CD8-positive, alpha-beta memory T cell (primary cell): ENCODE measurements around the gene PAPSS2. TPM values are rescaled to one million over a fixed set of nuclear protein-coding genes. Genes with fewer than 3 reads are reported as not detected.
A peak's percentile ranks its signal among the peaks of the same experiment; 100 is the strongest.
"Not testable (repeated sequence)": the region's sequence is repeated elsewhere in the genome, so short reads cannot be mapped to it uniquely, and the experiment has no call there.

Experiments used
- CTCF ChIA-PET: fragments of 350-600 bp; sonication (Branson Sonifier 250); formaldehyde crosslinking; loops from one replicate; lab custom pipeline; 2021; ENCODE audit warnings: antibody characterized with exemption; lab: Charles Lee
- POLR2A ChIA-PET: fragments of 350-600 bp; sonication (Branson Sonifier 250); formaldehyde crosslinking; loops from one replicate; lab custom pipeline; 2021; ENCODE audit warnings: antibody characterized with exemption; lab: Charles Lee
- DNase-seq, 5 donors: peaks; one replicate each; pipeline versions ENCODE4 v3.0.0 to v3.0.0-alpha.2; 2020 to 2022; ENCODE audit warnings: mixed read lengths in 1 of 5
- H3K27ac ChIP-seq: one replicate; pipeline ENCODE4 v1.7.0; 2013; ENCODE audit warnings: low read depth, mild to moderate bottlenecking, low read length, moderate library complexity
- H3K27me3 ChIP-seq: 2 replicates; pipeline ENCODE4 v1.7.0; 2013; ENCODE audit warnings: low read length, mild to moderate bottlenecking; ENCODE audit not compliant: insufficient read depth, poor library complexity, severe bottlenecking
- H3K36me3 ChIP-seq: 2 replicates; pipeline ENCODE4 v1.7.0; 2013; ENCODE audit warnings: mild to moderate bottlenecking, low read length, moderate library complexity; ENCODE audit not compliant: insufficient read depth
- H3K4me1 ChIP-seq: 2 replicates; pipeline ENCODE4 v1.7.0; 2013; ENCODE audit warnings: mild to moderate bottlenecking, low read length, moderate library complexity; ENCODE audit not compliant: insufficient read depth
- H3K4me3 ChIP-seq: 2 replicates; pipeline ENCODE4 v1.7.0; 2013; ENCODE audit warnings: mild to moderate bottlenecking, low read length
- H3K9me3 ChIP-seq: 2 replicates; pipeline ENCODE4 v1.7.0; 2013; ENCODE audit warnings: mild to moderate bottlenecking, low read length
- H3K27ac Mint-ChIP-seq, 8 donors: one replicate each; pipeline ENCODE4 v1.8.0; 2020 to 2021; ENCODE audit warnings: mixed read lengths in 8 of 8, mild to moderate bottlenecking in 6 of 8, inconsistent platforms in 3 of 8, moderate library complexity in 3 of 8
- H3K27me3 Mint-ChIP-seq, 2 donors: one replicate each; pipeline ENCODE4 v1.8.0; 2020 to 2021; ENCODE audit warnings: mixed read lengths in 2 of 2, mild to moderate bottlenecking in 1 of 2, moderate library complexity in 1 of 2
- H3K36me3 Mint-ChIP-seq, 3 donors: one replicate each; pipeline ENCODE4 v1.8.0; 2020 to 2021; ENCODE audit warnings: mixed read lengths in 3 of 3, inconsistent platforms in 1 of 3, mild to moderate bottlenecking in 1 of 3
- H3K4me1 Mint-ChIP-seq, 3 donors: one replicate each; pipeline ENCODE4 v1.8.0; 2020 to 2021; ENCODE audit warnings: mixed read lengths in 3 of 3, inconsistent platforms in 1 of 3, mild to moderate bottlenecking in 1 of 3
- H3K4me3 Mint-ChIP-seq, 7 donors: one replicate each; pipeline ENCODE4 v1.8.0; 2020 to 2021; ENCODE audit warnings: mixed read lengths in 7 of 7, mild to moderate bottlenecking in 6 of 7, moderate library complexity in 4 of 7, inconsistent platforms in 2 of 7
- H3K9me3 Mint-ChIP-seq, 5 donors: one replicate each; pipeline ENCODE4 v1.8.0; 2020 to 2022; ENCODE audit warnings: mixed read lengths in 5 of 5, mild to moderate bottlenecking in 3 of 5, moderate library complexity in 2 of 5, inconsistent platforms in 1 of 5
- polyA plus RNA-seq: library from polyadenylated mRNA; unstranded; fragments of 300-500 nt; fragmentation: Illumina TruSeq; gene quantifications from one replicate; pipeline ENCODE4 v1.2.3, GENCODE V29; 2021
- total RNA-seq, 2 experiments: library from RNA; stranded (reverse); gene quantifications; one replicate each; pipeline ENCODE4 v1.2.3, GENCODE V29; 2021

PAPSS2 gene
- total RNA-seq (under 1 TPM; 0.18 to 0.46 TPM), polyA plus RNA-seq (0.08 TPM)

GRCh38 chr10:87659571-87660483 is at the start of gene PAPSS2:
Gene PAPSS2 (plus strand): TSS chr10:87659878. CDS start chr10:87659982, 104 bp downstream.
- H3K9me3 Mint-ChIP-seq = peaks cover 0 to 1% (median 0%) of the 10 kb centered on the region in 5 donors
- Histone ChIP-seq H3K9me3 (no peaks in the 10 kb centered on the region), H3K27me3 (peaks cover 15% of the 10 kb centered on the region), H3K4me3 (peak within 1 kb of the TSS; percentile 49), H3K27ac (no peak within 1 kb of the TSS), H3K36me3 (no peaks in the 10 kb centered on the region), H3K4me1 (peaks cover 6% of the 10 kb centered on the region)
- ChIA-PET POLR2A (no interaction called here), CTCF (no interaction called here)
- peaks cover 10 to 20% (median 11%) of the 10 kb centered on the region in 3 donors for H3K4me1 Mint-ChIP-seq
- H3K27ac Mint-ChIP-seq = peak within 1 kb of the TSS in 3 of 8 donors; percentile 7 to 43 (median 34)
- no peaks in the 10 kb centered on the region for H3K36me3 Mint-ChIP-seq
- peaks cover 23 to 80% of the 10 kb centered on the region in 2 donors for H3K27me3 Mint-ChIP-seq
- peak within 1 kb of the TSS; percentile 68 to 86 (median 80) for H3K4me3 Mint-ChIP-seq
- no peak for DNase-seq

- H3K27ac ChIP-seq, POLR2A ChIA-PET, H3K27me3 Mint-ChIP-seq, H3K27me3 ChIP-seq, H3K4me1 ChIP-seq, H3K4me1 Mint-ChIP-seq, H3K36me3 Mint-ChIP-seq, DNase-seq, H3K9me3 Mint-ChIP-seq, H3K27ac Mint-ChIP-seq, H3K4me3 Mint-ChIP-seq, H3K9me3 ChIP-seq, H3K36me3 ChIP-seq, CTCF ChIA-PET, H3K4me3 ChIP-seq: not testable (repeated sequence)
Measured at GRCh38 chr10:87611341-87611740, 48.3 kb upstream of the PAPSS2 start.

GRCh38 chr10:87612115-87612514 is 47.6 kb upstream of the PAPSS2 start:
- Histone ChIP-seq H3K4me1 (no peaks in the 10 kb centered on the region), H3K36me3 (no peaks in the 10 kb centered on the region), H3K27me3 (no peaks in the 10 kb centered on the region), H3K9me3 (no peaks in the 10 kb centered on the region), H3K4me3 (no peak overlapping the region), H3K27ac (no peak overlapping the region)
- Mint-ChIP-seq H3K27me3 (peaks cover 2 to 9% of the 10 kb centered on the region in 2 donors), H3K4me1 (no peaks in the 10 kb centered on the region), H3K9me3 (peaks cover 0 to 5% (median 2%) of the 10 kb centered on the region in 5 donors), H3K27ac (peak overlapping the region in 1 of 8 donors; percentile 43), H3K4me3 (no peak overlapping the region), H3K36me3 (peaks cover 0 to 10% (median 0%) of the 10 kb centered on the region in 3 donors)
- no peak for DNase-seq
- CTCF ChIA-PET = no interaction called here
- POLR2A ChIA-PET = no interaction called here

GRCh38 chr10:87613751-87614150 is 45.9 kb upstream of the PAPSS2 start:
- DNase-seq = no peak
- H3K9me3 ChIP-seq = no peaks in the 10 kb centered on the region
- Mint-ChIP-seq H3K4me3 (no peak overlapping the region), H3K27ac (no peak overlapping the region), H3K27me3 (peaks cover 3 to 21% of the 10 kb centered on the region in 2 donors), H3K9me3 (peaks cover 0 to 5% (median 2%) of the 10 kb centered on the region in 5 donors), H3K4me1 (no peaks in the 10 kb centered on the region), H3K36me3 (peaks cover 0 to 10% (median 0%) of the 10 kb centered on the region in 3 donors)
- no peak overlapping the region for H3K4me3 ChIP-seq
- H3K36me3 ChIP-seq = no peaks in the 10 kb centered on the region
- POLR2A ChIA-PET = no interaction called here
- H3K4me1 ChIP-seq = no peaks in the 10 kb centered on the region
- CTCF ChIA-PET = interaction anchor here (1.1 kb wide), 1 partner anchor 11 kb away, joined by 4 read pairs; no protein-coding TSS in a partner anchor
- no peaks in the 10 kb centered on the region for H3K27me3 ChIP-seq
- H3K27ac ChIP-seq = no peak overlapping the region

- H3K4me3 ChIP-seq = no peak overlapping the region
- ChIA-PET CTCF (no interaction called here), POLR2A (no interaction called here)
- no peak overlapping the region for H3K27ac ChIP-seq
- H3K9me3 ChIP-seq = no peaks in the 10 kb centered on the region
- H3K27me3 ChIP-seq = no peaks in the 10 kb centered on the region
- no peaks in the 10 kb centered on the region for H3K4me1 Mint-ChIP-seq
- H3K27ac Mint-ChIP-seq = no peak overlapping the region
- DNase-seq = no peak
- peaks cover 6 to 27% of the 10 kb centered on the region in 2 donors for H3K27me3 Mint-ChIP-seq
- H3K4me3 Mint-ChIP-seq = no peak overlapping the region
- H3K4me1 ChIP-seq = no peaks in the 10 kb centered on the region
- peaks cover 0 to 5% (median 2%) of the 10 kb centered on the region in 5 donors for H3K9me3 Mint-ChIP-seq
- peaks cover 0 to 6% (median 0%) of the 10 kb centered on the region in 3 donors for H3K36me3 Mint-ChIP-seq
- H3K36me3 ChIP-seq = no peaks in the 10 kb centered on the region
Measured at GRCh38 chr10:87615856-87616255, 43.8 kb upstream of the PAPSS2 start.

GRCh38 chr10:87617503-87617902 is 42.2 kb upstream of the PAPSS2 start:
- H3K9me3 Mint-ChIP-seq = no peaks in the 10 kb centered on the region
- POLR2A ChIA-PET = no interaction called here
- H3K4me1 Mint-ChIP-seq = no peaks in the 10 kb centered on the region
- H3K4me3 Mint-ChIP-seq = no peak overlapping the region
- Histone ChIP-seq H3K27me3 (no peaks in the 10 kb centered on the region), H3K36me3 (no peaks in the 10 kb centered on the region), H3K27ac (no peak overlapping the region), H3K4me1 (no peaks in the 10 kb centered on the region), H3K4me3 (no peak overlapping the region), H3K9me3 (no peaks in the 10 kb centered on the region)
- H3K27ac Mint-ChIP-seq = no peak overlapping the region
- no peaks in the 10 kb centered on the region for H3K36me3 Mint-ChIP-seq
- H3K27me3 Mint-ChIP-seq = peaks cover 7 to 33% of the 10 kb centered on the region in 2 donors
- no peak for DNase-seq
- CTCF ChIA-PET = no interaction called here

- DNase-seq = no peak
- Mint-ChIP-seq H3K4me3 (no peak overlapping the region), H3K27ac (no peak overlapping the region), H3K36me3 (no peaks in the 10 kb centered on the region), H3K4me1 (no peaks in the 10 kb centered on the region), H3K9me3 (no peaks in the 10 kb centered on the region), H3K27me3 (peaks cover 9 to 35% of the 10 kb centered on the region in 2 donors)
- H3K4me3 ChIP-seq = no peak overlapping the region
- H3K27me3 ChIP-seq = no peaks in the 10 kb centered on the region
- no peaks in the 10 kb centered on the region for H3K4me1 ChIP-seq
- H3K27ac ChIP-seq = no peak overlapping the region
- no peaks in the 10 kb centered on the region for H3K36me3 ChIP-seq
- CTCF ChIA-PET = no interaction called here
- H3K9me3 ChIP-seq = no peaks in the 10 kb centered on the region
- POLR2A ChIA-PET = no interaction called here
Measured at GRCh38 chr10:87618566-87619423, 40.9 kb upstream of the PAPSS2 start.

GRCh38 chr10:87619705-87620104 is 40.0 kb upstream of the PAPSS2 start:
- Histone ChIP-seq H3K4me3 (no peak overlapping the region), H3K27me3 (no peaks in the 10 kb centered on the region), H3K4me1 (no peaks in the 10 kb centered on the region), H3K9me3 (no peaks in the 10 kb centered on the region), H3K27ac (no peak overlapping the region), H3K36me3 (no peaks in the 10 kb centered on the region)
- no peak overlapping the region for H3K27ac Mint-ChIP-seq
- H3K9me3 Mint-ChIP-seq = no peaks in the 10 kb centered on the region
- H3K36me3 Mint-ChIP-seq = no peaks in the 10 kb centered on the region
- no peak for DNase-seq
- ChIA-PET CTCF (no interaction called here), POLR2A (no interaction called here)
- peaks cover 9 to 34% of the 10 kb centered on the region in 2 donors for H3K27me3 Mint-ChIP-seq
- H3K4me3 Mint-ChIP-seq = no peak overlapping the region
- no peaks in the 10 kb centered on the region for H3K4me1 Mint-ChIP-seq
